Stimulated activated CD4-positive, alpha-beta T cell treated with anti-CD3 and anti-CD28 coated beads, Interleukin-1b, Interleukin-23, amount 100 ng/mL, for 4 hours (primary cell): ENCODE data around the gene CLEC4G.

Experiments
- DNase-seq, 2 donors: peaks; one replicate each; pipeline ENCODE4 v3.0.0-alpha.2; 2020; ENCODE audit warnings: low read depth in 2 of 2

Gene CLEC4G

DNA sequence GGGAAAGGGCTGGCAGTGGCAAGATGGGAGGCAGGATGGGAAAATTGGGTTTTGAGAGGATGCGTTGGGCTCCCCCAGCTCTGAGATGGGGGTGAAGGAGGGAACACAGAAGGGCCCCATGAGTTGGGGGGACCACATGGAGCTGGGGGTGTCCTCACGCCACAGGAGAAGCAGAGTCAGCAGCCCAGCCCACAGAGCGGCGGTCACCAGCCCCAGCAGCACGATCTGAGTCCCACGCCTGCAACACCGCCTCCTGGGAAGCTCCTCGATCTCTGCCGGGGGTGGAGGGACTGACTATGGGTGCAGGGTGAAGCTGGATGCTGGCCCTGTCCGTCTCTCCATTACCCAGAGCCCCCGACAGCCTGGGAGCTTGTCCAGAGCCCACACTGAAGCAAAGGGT lies 33.3 kb downstream of the CLEC4G start:
- no peak for DNase-seq

DNA sequence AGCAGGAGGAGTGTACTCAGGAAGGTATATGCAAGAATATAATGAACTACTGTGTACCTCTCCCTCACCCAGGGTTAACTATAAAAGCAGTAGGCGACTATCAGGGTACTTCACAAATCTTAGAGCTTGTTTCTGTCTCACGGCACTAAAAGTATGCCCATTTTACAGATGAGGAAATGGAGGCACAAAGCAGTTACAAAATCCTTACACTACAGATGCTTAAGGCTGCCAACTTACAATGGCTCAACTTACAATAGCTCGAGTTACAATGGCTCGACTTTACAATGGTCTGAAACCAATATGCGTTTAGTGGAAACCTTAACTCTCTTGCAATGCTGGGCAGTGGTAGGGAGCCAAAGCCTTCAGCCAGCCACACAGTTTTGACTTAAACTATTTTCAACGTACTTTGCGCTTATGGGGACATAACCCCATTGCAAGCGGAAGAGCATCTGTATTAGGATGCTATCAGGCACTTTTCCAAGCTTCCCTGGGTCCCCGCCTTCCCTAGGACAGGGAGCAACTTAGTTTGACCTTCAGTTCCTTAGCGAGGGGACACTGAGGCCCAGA lies 34.1 kb downstream of the CLEC4G start:
- no peak for DNase-seq

DNA sequence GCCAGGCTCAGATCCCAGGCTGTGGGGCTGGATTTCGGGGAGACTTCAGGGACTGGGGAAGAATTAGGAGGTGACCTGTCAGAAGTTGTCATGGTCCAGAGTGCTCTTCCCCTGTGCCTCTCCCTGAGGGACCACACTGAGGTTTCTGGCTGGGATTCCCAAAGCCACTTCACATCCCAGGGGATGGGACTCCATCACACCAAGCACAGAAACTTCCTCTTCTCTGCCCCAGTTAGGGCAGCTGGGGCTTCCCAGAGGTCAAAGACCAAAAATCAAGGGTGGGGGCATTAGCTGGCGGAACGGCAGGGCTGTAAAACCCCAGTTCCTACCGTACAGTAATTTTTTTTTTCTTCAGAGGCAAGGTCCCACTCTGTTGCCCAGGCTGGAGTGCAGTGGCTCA lies 37.4 kb downstream of the CLEC4G start:
- no peak for DNase-seq

DNA sequence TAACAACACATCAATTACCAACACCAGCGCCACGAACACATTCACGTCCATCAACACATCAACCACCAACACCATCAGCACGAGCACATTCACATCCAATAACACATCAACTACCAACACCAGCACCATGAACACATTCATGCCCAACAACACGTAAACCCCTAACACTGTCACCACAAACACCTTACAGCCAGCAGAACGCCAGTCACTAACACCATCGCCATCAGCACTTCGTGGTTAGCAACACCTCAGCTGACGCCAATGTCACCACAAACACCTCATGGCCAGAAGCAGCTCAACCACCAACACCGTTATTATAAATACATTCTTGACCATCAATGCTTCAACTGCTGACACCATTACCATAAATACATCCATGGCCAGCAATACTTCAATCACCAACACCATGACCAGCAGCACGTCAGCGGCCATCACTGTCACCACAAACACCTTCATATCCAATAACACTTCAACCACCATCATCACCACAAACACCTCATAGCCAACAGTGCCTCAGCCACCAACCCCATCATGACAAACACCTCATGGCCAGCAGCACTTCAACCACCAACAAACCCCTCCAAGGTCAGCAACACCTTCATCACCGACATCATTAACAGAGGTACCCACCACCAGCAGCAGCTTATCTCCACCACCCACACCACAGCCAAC lies 39.4 kb downstream of the CLEC4G start:
- DNase-seq = no peak

DNA sequence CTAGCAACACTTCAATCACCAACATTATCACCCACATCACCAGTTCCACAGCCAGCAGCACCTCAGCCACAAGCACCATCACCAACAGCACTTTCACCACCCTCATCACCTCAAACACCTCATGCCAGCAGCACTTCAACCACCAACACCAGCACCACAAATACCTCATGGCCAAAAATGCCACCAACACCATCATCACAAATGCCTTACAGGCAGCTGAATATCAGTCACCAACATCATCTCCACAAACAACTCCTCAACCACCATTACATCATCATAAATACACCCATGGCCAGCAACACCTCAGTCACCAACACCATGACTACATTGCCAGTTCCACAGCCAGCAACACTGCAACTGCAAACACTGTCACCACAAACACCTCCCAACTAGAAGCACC lies 40.4 kb downstream of the CLEC4G start:
- DNase-seq = no peak

DNA sequence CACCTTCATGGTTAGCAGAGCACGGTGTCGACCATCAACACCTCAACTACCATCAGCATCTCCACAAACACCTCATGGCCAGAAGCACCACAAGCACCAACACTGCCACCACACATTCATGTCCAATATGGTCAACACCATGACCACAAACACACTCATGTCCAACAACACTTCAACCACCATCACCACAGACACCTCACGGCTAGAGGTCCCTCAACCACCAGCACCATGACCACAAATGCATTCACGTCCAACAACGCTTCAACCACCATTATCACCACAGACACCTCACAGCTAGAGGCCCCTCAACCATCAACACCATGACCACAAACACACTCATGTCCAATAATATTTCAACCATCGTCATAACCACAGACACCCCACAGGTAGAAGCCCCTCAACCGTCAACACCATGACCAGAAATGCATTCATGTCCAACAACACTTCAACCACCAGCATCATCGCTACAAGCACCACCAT lies 41.1 kb downstream of the CLEC4G start:
- DNase-seq = no peak

DNA sequence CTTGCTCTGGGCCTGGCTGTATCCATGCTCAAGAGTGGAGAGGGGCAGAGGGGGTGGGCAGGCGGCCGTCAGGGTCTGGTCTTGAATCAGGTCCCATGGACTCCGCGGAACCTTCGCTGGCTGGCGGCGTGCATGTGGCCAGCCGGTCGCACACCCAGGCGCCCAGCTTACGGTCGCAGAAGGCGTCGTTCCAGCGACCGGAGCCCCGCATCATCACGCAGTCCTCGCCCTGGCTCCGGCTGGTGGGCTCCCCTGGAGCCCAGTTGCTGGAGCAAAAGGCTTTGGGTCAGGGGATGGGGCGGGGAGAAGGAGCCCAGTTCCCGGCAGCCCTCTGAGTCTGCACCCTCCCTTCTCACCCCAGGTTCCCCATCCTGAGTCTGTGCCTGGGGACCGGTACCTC lies 42.7 kb downstream of the CLEC4G start:
- DNase-seq = no peak

DNA sequence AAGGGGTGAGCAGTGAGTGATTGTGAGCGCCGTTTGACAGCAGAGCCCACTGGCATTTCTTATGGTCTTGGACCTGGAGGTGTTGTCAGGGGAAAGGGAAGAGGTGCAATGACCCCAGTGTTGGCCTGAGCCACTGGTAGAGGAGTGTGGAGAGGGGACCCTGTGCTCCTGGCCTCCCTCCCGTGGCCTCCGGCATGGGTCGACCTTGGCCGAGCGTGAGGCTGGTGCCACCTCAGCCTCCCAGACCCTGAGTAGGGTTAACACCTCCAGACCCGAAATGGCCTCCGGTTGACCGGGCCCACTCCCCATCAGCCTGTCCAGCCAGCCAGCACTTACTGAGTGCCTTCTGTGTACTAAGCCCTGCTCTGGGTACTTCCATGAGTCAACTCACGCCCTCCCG lies 44.7 kb downstream of the CLEC4G start:
- no peak for DNase-seq

DNA sequence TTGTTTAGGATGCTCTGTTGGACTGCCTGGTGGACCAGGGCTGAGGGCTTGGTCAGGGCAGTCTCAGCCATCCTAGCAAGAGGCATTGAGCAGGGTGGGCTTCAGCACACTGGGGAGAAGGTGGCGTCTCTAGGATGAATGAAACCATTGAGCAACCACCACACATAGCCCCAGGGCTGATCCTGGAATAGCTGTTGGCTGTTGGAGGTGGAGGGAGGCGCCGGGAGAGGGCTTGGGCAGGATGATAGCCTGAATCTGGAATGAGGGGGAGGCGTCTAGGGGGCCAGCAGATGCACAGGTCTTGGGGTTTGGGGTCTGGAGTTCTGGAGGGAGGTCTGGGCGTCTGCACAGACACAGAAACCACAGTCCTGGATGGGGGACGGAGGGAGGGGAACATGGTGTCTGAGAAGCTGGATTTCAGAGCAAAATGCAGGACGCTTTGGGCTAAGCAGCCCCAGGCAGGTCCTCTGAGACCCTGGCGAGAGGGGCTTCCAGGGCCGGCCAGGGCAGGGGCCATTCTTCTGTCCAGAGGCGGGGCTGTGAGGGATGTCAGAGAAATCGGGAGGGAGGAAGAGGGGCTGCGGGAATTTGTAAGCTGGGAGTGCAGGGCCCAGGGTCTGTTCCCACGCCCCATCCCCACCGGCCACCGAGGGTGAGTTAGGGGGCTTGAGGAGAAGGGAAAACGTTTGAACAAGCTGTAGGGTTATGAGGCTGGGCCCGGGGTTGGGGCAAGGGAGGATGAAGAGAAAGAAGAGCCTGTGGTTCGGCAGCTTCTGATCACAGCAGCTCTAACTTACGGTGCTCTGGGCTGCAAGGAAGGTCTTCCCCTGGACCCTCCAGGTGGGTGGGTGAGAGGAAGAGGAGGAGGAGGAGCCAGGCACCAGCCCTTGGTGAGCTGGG lies 46.1 kb downstream of the CLEC4G start:
- DNase-seq = no peak

DNA sequence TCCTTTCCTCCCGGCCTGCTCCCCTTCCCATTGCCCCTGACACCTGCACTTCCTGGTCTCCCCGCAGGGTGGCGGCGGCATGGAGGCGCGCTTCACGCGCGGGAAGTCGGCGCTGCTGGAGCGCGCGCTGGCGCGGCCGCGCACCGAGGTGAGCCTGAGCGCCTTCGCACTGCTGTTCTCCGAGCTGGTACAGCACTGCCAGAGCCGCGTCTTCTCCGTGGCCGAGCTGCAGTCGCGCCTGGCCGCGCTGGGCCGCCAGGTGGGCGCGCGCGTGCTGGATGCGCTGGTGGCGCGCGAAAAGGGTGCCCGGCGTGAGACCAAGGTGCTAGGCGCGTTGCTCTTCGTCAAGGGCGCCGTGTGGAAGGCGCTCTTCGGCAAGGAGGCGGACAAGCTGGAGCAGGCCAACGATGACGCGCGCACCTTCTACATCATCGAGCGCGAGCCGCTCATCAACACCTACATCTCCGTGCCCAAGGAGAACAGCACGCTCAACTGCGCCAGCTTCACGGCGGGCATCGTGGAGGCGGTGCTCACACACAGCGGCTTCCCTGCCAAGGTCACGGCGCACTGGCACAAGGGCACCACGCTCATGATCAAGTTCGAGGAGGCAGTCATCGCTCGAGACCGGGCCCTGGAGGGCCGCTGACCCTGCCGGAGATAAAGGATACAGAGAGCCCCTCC lies 49.6 kb downstream of the CLEC4G start:
- no peak for DNase-seq

DNA sequence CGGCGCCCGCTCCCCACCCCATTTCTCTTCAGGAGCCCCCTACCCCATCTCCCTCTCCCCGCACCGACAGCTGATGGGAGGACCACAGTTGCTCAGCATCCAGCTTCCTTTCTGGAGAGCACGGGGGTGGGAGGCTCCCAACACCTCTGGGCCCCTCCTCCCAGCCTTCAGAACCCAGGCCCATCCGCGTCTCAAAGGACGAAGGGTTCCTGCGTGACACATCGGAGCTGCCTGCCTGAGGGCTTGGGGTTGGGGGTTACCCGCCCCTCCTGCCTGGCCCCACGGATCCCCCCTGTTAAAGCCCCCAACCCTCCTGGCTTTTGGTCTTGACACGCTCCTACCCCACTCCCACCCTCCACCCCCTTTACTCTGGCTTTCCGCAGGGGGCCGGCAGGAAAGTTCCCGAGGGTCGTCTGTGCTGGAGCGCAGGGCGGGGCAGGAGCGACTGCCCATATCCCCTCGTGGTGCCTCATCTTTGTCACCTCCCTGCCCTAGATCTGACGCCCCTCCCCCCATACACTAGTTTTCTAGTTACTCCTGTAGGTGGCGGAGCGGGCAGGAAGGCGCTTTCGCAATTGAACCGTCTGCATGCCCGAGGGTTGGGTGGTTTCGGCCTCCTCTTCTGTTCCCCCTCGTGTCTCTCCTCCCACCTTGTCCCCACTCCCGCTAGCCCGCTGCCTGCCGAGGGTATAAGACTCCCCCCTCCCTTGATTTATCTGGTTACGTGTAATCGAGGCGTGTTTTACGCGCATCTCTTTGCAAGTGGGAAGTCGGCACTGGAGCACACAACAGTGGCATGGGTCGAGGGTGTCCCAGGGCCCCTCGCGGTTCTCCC lies 50.4 kb downstream of the CLEC4G start:
- peak; percentile 68 to 82 for DNase-seq

DNA sequence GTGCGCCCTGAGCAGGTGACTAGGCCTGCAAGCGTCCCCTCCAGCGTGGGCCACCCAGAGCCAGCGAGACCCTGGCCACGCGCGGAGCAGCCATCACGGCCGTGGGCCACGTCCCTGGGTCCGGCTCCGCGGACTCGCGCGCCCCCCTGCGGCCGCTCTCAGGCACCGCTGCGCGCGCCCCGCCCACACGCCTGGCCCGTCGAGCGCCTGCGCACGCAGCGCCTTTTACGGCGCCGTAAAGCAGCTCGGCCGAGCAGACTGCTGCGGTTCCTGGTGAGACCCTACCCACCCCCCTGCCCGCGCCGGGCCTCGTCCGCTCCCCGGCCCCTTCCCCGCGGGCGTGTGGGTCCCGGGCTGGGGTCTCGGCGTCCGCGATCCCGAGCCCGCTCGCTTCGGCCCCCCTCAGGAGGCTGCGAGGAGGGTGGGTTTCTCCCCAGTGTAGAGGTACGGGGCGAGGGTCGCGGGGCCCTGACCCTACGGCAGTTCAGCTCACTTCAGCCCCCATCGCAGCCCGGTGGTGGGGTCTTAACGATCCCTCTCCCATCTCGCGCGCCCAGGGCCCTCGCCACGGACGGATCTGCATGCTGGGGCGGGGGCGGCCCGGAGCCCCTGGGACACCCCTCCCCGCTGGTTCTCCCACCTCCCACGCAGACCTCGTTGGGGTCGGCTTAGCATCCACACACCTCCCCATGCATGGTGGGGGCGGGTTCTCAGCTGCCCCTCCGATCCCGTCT lies 51.1 kb downstream of the CLEC4G start, which contains the start of gene TRAPPC5:
Gene TRAPPC5, plus strand, starts transcription at position 228 of the 734 bp plus-strand sequence. CDS start 1,421 bp downstream, outside the sequence.
- peak; percentile 81 to 88 for DNase-seq

DNA sequence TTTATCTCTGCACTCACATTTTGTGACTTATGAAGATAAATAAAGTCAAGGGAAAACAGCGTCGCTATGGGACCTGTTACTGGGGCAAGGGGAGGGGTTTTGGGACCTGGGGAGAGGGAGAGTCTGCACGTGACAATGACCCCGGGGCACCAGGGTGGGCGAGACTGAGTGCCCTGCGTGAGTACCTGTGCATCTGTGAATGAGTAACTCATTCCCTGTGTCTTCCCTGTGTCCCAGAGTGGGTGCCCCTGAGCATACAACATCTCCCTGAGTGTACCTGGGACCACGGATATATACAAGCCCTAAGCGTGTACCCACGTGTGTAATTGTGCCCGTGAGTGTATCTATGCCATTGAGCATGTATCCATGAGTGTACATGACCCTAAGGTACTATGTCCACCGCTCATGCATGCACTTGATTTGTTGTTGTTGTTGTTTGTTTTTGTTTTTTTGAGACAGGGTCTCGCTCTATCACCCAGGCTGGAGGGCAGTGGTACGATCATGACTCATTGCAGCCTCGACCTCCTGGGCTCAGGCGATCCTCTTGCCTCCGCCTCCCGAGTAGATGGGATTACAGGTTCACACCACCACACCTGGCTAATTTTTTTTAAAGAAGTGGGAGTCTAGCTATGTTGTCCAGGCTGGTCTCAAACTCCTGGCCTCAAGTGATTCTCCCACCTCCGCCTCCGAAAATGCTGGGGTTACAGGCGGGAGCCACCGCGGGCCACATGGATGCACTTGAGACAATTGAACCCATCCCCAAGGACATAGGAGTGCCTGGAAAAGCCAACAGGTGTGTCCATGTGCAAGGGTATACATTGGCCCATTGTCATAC lies 51.9 kb downstream of the CLEC4G start:
- DNase-seq = no peak

DNA sequence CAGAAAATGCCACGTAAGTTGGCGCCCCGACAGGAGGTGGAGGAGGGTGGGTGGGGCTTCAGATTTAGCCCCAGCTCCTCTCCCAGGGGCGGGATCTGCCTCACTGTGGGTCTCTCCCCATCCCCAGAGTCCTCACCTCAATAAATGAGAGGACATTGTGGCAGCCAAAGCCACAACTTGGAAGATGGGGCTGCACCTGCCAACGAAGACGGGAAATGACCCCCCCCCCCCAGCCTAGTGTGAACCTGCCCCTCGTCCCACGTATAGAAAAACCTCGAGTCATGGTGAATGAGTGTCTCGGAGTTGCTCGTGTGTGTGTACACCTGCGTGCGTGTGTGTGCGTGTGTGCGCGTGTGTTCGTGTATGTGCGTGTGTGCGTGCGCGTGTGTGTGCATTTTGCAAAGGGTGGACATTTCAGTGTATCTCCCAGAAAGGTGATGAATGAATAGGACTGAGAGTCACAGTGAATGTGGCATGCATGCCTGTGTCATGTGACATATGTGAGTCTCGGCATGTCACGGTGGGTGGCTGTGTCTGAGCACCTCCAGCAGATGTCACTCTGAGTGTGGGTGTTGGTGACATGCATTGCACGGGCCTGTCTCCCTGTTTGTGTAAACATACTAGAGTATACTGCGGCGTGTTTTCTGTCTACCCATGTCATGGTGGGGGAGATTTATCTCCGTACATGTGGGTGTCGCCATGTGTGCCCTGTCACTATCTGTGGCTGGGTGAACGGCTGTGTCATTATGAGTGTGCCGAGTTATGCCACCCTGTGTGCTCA lies 52.7 kb downstream of the CLEC4G start:
- DNase-seq = peak; percentile 46 to 48
